22Rv1 (cell line): ENCODE measurements around the gene HHIP.

Experiments used
- H3K27ac ChIP-seq: fragments of 450-650 bp; 2 replicates; pipeline ENCODE4 v1.5.1; 2017
- ZFX ChIP-seq: fragments of 450-650 bp; IDR thresholded peaks from 2 replicates; pipeline ENCODE4 v1.6.1; 2017; ENCODE audit warnings: antibody characterized with exemption, borderline replicate concordance
- TF ChIP-seq, protein P1 (sequence below): fragments of 450-650 bp; IDR thresholded peaks from 2 replicates; pipeline ENCODE4 v1.5.1; 2017; ENCODE audit warnings: mild to moderate bottlenecking

HHIP gene, protein sequence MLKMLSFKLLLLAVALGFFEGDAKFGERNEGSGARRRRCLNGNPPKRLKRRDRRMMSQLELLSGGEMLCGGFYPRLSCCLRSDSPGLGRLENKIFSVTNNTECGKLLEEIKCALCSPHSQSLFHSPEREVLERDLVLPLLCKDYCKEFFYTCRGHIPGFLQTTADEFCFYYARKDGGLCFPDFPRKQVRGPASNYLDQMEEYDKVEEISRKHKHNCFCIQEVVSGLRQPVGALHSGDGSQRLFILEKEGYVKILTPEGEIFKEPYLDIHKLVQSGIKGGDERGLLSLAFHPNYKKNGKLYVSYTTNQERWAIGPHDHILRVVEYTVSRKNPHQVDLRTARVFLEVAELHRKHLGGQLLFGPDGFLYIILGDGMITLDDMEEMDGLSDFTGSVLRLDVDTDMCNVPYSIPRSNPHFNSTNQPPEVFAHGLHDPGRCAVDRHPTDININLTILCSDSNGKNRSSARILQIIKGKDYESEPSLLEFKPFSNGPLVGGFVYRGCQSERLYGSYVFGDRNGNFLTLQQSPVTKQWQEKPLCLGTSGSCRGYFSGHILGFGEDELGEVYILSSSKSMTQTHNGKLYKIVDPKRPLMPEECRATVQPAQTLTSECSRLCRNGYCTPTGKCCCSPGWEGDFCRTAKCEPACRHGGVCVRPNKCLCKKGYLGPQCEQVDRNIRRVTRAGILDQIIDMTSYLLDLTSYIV

DNA sequence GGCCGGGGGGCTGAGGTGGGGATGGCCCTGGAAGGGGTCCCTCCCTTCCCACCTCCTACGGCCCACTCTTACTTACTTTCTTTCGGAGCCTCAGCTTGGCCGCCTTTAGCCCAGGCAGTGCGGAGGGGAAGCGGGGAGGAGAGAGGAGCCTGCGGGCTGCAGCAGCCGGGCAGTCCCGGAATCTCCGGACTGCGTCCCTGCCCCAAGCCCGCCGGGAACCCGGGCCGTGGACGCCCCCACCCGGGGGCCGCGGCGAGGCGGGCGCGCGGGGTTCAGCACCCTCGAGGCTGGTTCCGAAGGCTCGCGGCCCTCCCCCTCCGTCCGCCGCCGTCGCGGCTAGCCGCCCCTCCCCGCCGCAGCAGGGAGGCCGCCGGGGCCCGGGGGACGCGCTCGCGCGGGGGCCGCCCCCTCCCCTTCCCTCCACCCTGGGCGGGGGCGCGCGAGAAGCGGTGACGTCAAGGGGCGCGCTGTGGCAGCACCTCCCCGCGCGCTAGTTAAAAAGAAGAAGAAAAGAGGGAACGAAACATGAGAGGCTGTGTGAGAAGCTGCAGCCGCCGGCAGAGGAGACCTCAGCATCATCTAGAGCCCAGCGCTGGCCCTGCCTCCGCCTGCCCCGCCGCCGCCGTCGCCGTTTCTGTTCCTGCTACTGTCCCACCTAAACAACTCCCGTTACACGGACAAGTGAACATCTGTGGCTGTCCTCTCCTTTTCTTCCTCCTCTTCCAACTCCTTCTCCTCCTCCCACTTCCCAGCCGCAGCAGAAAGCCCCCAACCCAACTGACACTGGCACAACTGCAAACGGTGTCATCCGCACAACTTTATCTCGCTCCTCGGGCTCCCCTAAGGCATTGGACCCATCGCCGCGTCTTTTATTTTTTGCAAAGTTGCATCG, at the start of gene HHIP:
HHIP (plus strand) TSS at position 526 of the 892 bp plus-strand sequence. CDS start 520 bp downstream, outside the sequence.
- H3K27ac ChIP-seq, result no peak within 1 kb of the TSS
- no peak for TF ChIP-seq ZFX
- TF ChIP-seq, protein P1, sequence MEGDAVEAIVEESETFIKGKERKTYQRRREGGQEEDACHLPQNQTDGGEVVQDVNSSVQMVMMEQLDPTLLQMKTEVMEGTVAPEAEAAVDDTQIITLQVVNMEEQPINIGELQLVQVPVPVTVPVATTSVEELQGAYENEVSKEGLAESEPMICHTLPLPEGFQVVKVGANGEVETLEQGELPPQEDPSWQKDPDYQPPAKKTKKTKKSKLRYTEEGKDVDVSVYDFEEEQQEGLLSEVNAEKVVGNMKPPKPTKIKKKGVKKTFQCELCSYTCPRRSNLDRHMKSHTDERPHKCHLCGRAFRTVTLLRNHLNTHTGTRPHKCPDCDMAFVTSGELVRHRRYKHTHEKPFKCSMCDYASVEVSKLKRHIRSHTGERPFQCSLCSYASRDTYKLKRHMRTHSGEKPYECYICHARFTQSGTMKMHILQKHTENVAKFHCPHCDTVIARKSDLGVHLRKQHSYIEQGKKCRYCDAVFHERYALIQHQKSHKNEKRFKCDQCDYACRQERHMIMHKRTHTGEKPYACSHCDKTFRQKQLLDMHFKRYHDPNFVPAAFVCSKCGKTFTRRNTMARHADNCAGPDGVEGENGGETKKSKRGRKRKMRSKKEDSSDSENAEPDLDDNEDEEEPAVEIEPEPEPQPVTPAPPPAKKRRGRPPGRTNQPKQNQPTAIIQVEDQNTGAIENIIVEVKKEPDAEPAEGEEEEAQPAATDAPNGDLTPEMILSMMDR, result no peak

DNA sequence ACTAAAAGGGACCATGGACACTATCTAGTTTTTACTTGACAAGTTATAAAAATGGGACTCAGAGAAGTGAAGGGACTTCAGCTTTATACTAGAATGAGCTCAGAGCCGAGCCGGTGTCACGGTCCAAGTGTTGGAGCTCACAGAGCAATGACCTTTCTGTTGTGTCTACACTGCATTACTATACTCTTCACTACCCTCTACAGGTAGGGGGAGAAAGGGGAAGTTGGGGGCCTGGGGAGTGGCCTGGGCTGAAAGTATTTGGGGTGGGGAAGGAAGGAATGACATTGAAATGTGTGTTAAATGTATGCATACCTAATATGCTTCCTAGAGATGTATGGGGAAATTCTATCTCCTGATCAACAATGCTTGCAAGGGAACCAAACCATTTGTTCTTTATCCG, 48.8 kb upstream of the HHIP start:
- no peak overlapping the region for H3K27ac ChIP-seq
- TF ChIP-seq ZFX, result no peak
- TF ChIP-seq, protein P1, result no peak

DNA sequence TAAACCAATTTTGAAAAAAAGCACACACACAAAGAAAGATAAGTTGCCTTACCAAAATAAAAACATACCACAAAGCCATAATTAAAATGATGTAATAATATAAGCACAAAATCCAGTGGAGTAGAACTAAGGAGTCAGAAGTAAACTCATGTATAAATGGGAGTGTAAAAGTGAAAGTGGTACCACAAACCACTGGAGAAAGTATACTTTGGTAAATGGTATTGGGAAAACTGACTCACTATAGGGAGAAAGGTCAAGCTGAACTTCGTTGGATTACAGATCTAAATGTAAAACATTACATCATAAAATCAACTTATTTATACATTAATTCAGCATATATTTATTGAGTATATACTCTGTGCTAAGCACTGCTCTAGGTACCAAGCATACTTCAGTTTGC, 46.3 kb upstream of the HHIP start:
- TF ChIP-seq ZFX, result no peak
- TF ChIP-seq, protein P1, result no peak

DNA sequence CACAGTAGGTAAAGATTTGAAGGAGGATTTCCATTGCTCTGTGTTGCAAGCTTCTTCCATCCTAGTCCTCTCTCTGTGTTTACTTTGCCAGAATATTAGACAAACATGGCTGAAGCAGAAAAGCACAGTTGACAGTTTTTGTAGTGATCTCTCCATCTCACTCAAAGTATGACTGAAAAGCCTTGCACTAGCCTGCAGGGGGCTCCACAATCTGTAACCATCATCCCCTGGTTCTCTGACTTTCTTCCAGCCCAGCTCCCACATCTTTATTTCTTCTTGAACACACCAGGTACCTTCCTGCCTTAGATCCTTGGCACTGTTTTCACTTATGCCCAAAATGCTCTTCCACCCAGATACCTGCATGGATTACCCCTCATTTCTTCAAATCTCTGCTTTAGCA, 34.1 kb upstream of the HHIP start:
- TF ChIP-seq, protein P1, result peak; percentile 52
- no peak for TF ChIP-seq ZFX

More for the DNA sequence above, 46.3 kb upstream of the HHIP start:
- H3K27ac ChIP-seq, result no peak overlapping the region

DNA sequence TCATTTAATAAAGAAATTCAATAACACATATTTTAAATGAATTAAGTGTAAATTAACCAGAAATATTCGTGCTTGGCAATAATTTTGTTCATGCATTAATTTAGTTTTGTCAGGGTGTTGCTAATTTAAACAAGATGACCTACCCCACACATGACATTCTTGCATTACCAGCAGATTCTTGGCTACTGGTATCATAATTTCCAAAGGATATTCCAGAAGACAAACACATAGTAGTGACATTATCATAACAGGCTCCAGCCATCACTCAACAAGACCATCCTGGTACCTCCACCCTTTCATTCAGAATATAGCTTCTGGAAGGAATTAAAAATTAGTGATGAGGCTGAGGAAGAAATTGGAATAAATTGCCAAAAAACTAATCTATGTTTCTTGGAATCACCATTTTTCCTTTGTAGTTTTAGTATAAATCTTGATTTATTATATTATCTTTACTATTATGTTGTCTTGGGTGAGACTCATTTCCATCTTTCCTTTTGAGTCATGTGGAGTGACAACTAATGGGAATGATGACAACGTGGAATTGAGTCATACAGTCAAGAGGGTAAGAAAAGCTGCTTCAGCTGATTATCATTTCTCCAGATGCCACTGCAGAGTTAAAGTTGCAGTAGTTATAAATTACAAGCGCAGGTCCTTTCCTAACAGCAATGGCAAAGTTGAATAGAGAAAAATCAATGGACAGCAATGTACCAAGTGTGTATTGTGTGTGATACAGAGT, 30.9 kb upstream of the HHIP start:
- TF ChIP-seq ZFX, result no peak
- TF ChIP-seq, protein P1, result no peak
- no peak overlapping the region for H3K27ac ChIP-seq

More for the DNA sequence above, 34.1 kb upstream of the HHIP start:
- no peak overlapping the region for H3K27ac ChIP-seq

DNA sequence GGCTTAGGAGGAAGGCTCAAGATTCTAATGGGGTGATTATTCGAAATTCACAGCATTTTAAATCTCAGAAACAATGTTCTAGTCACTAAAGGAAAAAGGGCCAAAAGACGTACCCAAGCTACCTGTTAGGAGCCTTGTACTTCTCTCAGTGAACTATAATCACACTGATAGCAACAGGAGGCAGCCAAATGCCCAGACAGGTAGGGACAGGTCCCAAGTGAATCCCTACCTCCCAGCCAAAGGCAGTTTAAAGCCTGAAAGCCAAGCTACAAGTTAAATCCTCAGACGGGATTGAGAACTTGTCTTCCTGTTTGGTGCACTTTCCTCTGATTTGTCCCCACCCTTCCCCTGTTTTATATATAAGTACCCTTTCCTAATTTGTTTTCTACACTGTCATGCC, 24.3 kb upstream of the HHIP start:
- H3K27ac ChIP-seq, result no peak overlapping the region
- TF ChIP-seq, protein P1, result no peak
- TF ChIP-seq ZFX, result no peak
